Duodenal mucosa (tissue), 2 donors: ENCODE results near the gene RNASE12.
"Not testable (repeated sequence)": the region's sequence is repeated elsewhere in the genome, so short reads cannot be mapped to it uniquely, and the experiment has no call there.

Experiments
- H3K27ac ChIP-seq: one replicate; pipeline ENCODE4 v1.7.0; 2013; ENCODE audit warnings: low read depth, low read length
- H3K27me3 ChIP-seq, 2 donors: one replicate each; pipeline ENCODE4 v1.7.0; 2013; ENCODE audit warnings: low read length in 2 of 2, control low read depth in 1 of 2; ENCODE audit not compliant: insufficient read depth in 2 of 2, control insufficient read depth in 1 of 2
- H3K36me3 ChIP-seq, 2 donors: one replicate each; pipeline ENCODE4 v1.7.0; 2013; ENCODE audit warnings: low read length in 2 of 2, control low read depth in 1 of 2; ENCODE audit not compliant: insufficient read depth in 2 of 2, control insufficient read depth in 1 of 2
- H3K4me1 ChIP-seq, 2 donors: one replicate each; pipeline ENCODE4 v1.7.0; 2013; ENCODE audit warnings: low read length in 2 of 2, control low read depth in 1 of 2; ENCODE audit not compliant: insufficient read depth in 2 of 2, control insufficient read depth in 1 of 2
- H3K4me3 ChIP-seq, 2 donors: one replicate each; pipeline ENCODE4 v1.7.0; 2013; ENCODE audit warnings: low read length in 2 of 2, low read depth in 1 of 2
- H3K9ac ChIP-seq, 2 donors: one replicate each; pipeline ENCODE4 v1.7.0; 2013; ENCODE audit warnings: low read length in 2 of 2, low read depth in 1 of 2
- H3K9me3 ChIP-seq, 2 donors: one replicate each; pipeline ENCODE4 v1.7.0; 2013; ENCODE audit warnings: low read length in 2 of 2, control low read depth in 1 of 2; ENCODE audit not compliant: control insufficient read depth in 1 of 2

RNASE12 gene

GRCh38 chr14:20606190-20606901 is 15.2 kb upstream of the RNASE12 start:
- Histone ChIP-seq H3K27ac (no peak overlapping the region), H3K9ac (no peak overlapping the region), H3K9me3 (no peaks in the 10 kb centered on the region), H3K36me3 (no peaks in the 10 kb centered on the region), H3K27me3 (no peaks in the 10 kb centered on the region), H3K4me1 (peaks cover 16 to 19% of the 10 kb centered on the region in 2 donors), H3K4me3 (no peak overlapping the region)

DNA sequence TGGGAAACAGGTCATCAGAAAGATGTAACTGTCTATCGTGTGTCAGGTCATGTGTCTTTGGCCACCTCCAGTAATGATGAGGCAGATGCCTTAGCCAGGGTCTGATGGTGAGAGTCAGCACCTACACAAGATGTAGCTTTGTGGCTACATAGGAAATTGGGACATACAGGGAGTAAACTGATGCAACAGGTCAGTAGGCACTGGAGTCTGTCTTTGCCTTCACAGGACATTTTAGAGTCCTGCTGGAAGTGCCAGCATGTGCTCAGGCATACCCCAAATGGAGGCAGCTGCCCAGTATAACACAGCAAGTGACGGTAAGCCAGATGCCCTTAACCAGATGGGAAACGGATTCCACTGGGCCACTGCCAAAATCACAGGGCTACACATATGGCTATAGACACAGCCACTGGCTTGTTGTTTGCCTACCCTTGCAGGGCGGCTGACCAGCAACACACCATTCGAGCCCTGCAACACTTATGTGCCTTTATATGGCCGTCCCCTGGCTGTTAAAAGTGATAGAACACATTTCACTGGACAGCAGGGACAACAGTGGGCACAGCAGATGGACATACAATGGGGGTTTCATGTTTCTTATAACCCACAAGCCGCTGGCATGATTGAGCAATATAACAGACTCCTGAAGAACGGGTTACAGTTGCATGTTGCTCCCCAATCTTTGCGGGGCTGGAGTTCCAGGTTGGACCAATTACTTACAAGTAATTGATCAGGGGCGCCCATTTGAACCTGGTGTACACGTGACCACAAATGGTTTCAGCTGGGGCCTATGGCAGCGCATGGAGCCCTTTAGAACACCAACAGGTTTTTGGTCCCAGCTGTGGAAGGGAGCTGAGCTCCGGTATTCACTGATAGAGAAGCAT is 12.9 kb upstream of the RNASE12 start:
- Histone ChIP-seq H3K9me3 (no peaks in the 10 kb centered on the region), H3K4me3 (no peak overlapping the region), H3K36me3 (no peaks in the 10 kb centered on the region), H3K27ac (no peak overlapping the region), H3K27me3 (no peaks in the 10 kb centered on the region), H3K9ac (no peak overlapping the region), H3K4me1 (peaks cover 5 to 6% of the 10 kb centered on the region in 2 donors)

DNA sequence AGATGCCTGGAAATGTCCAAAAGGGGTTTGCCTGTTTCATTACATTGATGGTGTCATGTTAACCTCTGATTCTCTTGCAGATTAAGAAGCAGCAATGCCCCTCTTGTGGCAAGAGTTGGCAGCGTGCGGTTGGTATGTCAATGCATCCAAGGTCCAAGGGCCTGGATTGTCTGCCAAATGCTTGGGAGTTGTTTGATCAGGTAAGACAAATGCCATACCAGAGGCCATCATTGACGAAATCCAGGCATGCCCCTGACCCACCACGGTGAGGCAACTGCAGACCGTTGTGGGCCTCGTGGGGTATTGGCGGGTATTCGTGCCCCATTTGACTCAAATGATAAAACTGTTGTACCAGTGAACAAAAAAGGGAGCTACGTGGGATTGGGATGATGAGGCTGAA is 11.4 kb upstream of the RNASE12 start:
- H3K4me1 ChIP-seq, result peaks cover 5 to 6% of the 10 kb centered on the region in 2 donors

DNA sequence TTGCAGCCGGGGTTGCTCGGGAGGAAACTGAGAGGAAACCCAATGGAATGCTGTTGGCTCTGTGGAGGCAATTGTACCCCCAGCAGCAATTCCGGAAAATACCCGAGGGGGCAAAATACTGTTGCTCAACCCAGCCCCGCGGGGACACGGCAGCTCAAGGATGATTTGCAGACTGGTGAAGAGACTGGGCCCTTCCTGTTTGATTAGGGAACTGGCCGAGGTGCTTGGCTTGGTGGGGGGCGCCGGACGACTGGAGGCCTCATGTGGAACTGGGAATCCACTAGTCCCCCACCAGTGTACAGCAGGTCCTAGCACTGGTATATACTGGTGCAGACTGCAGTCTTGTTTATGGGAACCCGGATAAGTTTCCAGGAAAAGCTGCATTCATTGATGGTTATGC is 10.3 kb upstream of the RNASE12 start:
- Histone ChIP-seq H3K4me1 (peaks cover 3 to 4% of the 10 kb centered on the region in 2 donors), H3K4me3 (no peak overlapping the region), H3K9me3 (no peaks in the 10 kb centered on the region), H3K27ac (no peak overlapping the region), H3K9ac (no peak overlapping the region), H3K36me3 (no peaks in the 10 kb centered on the region), H3K27me3 (no peaks in the 10 kb centered on the region)

More for the DNA sequence above, 11.4 kb upstream of the RNASE12 start:
- Histone ChIP-seq H3K27ac (no peak overlapping the region), H3K9ac (no peak overlapping the region), H3K9me3 (no peaks in the 10 kb centered on the region), H3K36me3 (no peaks in the 10 kb centered on the region), H3K27me3 (no peaks in the 10 kb centered on the region), H3K4me3 (no peak overlapping the region)

GRCh38 chr14:20597108-20597507 is 5.9 kb upstream of the RNASE12 start:
- H3K4me1 ChIP-seq, result no peaks in the 10 kb centered on the region
- H3K36me3 ChIP-seq, result no peaks in the 10 kb centered on the region
- H3K27me3 ChIP-seq, result no peaks in the 10 kb centered on the region
- H3K9me3 ChIP-seq, result no peaks in the 10 kb centered on the region
- no peak overlapping the region for H3K27ac ChIP-seq
- H3K4me3 ChIP-seq, result no peak overlapping the region
- no peak overlapping the region for H3K9ac ChIP-seq

- not testable (repeated sequence) for H3K9ac ChIP-seq, H3K27me3 ChIP-seq, H3K9me3 ChIP-seq, H3K4me1 ChIP-seq, H3K4me3 ChIP-seq, H3K27ac ChIP-seq, H3K36me3 ChIP-seq
Measured at GRCh38 chr14:20595726-20596125, 4.5 kb upstream of the RNASE12 start.

DNA sequence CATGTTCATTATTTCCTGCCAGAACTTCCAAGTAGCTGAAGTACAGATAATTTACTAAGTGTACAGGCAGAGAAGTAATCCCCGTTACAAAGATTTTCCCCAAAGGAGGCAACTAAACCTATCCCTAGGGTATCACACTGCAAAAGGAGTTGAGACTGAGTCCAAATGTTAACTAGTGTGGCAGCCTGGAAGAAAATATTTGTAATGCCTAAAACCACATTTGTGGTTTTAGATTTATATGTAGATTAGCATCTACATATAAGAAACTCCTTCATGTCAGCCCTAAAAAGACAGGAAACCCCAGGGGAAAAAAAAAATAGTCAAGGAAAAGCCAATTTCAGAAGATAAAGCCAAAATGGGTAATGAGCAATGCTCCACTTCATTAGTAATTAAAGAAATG is 1.4 kb upstream of the RNASE12 start:
- H3K27ac ChIP-seq, result no peak overlapping the region
- H3K9ac ChIP-seq, result no peak overlapping the region
- H3K36me3 ChIP-seq, result no peaks in the 10 kb centered on the region
- no peaks in the 10 kb centered on the region for H3K27me3 ChIP-seq
- H3K4me1 ChIP-seq, result no peaks in the 10 kb centered on the region
- no peak overlapping the region for H3K4me3 ChIP-seq
- no peaks in the 10 kb centered on the region for H3K9me3 ChIP-seq

DNA sequence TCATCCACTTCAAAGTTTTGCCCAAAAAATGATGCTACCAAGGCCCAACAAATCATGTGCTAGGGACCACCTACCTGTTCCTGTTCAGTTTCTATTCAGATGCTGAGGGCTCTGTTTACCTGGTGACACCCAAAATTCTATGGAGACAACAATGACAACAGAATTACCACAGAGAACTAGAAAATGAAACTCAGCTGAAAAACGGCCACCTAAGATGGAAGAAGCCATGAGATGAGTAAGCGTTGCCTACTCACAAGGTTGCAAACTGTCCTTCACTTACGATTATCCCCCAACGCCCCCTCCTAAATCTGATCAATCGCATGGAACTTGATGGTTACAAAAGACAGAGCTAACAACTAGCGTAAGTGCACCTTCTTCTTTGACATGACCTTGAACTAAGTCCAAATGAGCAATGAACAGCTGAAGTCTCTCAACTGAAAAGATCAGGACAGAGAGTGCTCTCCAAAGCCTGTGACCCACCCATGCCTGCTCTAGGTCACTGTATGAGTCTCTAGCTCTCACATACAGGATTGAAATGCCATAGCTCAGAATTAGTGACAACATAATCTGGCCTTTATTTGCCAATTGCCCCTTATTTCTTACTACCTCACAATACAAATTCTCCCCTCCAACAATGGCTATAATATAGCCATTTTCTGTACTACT is 3.6 kb downstream of the RNASE12 start, which contains the start of gene RNASE11:
Gene RNASE11, minus strand, starts transcription at position 513 of the 666 bp plus-strand sequence.
- no peaks in the 10 kb centered on the region for H3K4me1 ChIP-seq
- no peak within 1 kb of the TSS for H3K9ac ChIP-seq
- no peak within 1 kb of the TSS for H3K4me3 ChIP-seq
- H3K9me3 ChIP-seq, result no peaks in the 10 kb centered on the region
- no peaks in the 10 kb centered on the region for H3K36me3 ChIP-seq
- H3K27ac ChIP-seq, result no peak within 1 kb of the TSS
- H3K27me3 ChIP-seq, result peaks cover 0 to 4% of the 10 kb centered on the region in 2 donors

DNA sequence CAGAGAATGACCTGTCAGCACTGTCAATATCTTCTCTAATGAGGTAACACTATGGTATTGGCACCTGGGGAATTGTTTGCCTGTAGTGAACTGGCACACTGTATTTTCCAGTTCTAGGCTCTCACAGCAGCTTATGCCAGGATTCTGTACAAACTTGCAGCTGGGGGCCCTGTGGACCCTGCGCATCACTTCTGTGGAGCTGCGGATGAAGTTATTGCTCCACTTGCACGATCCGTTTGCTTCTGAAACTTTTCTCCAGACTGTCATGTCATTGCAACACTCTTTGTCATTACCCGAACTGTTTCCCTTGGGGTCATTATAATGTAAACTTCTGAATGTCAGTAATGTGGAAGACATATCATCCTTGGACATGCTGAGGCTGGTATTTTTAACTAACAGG is 7.3 kb downstream of the RNASE12 start:
- Histone ChIP-seq H3K4me3 (no peak overlapping the region), H3K27me3 (peaks cover 0 to 4% of the 10 kb centered on the region in 2 donors), H3K27ac (no peak overlapping the region), H3K36me3 (no peaks in the 10 kb centered on the region), H3K4me1 (no peaks in the 10 kb centered on the region), H3K9me3 (no peaks in the 10 kb centered on the region), H3K9ac (no peak overlapping the region)

DNA sequence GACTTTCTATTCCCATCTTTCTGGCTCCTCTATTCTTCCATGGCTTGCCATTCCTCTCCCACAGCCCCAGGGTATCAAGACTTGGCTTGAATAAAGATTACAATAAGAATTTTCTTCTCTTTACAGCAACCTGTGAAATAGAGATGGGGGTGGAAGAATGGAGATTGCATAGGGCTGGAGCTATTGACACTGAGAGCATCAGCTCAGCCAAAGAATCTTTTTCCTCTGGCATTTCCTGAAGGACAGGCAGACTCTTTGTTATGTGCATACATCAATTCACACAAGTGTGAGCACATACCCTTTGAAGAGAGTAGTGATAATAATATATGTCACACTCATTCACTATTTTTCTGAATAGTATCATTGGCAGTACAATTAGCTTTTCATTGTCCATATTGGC is 8.0 kb downstream of the RNASE12 start:
- Histone ChIP-seq H3K4me3 (no peak overlapping the region), H3K9me3 (no peaks in the 10 kb centered on the region), H3K27ac (no peak overlapping the region), H3K27me3 (peaks cover 0 to 4% of the 10 kb centered on the region in 2 donors), H3K36me3 (no peaks in the 10 kb centered on the region), H3K4me1 (no peaks in the 10 kb centered on the region), H3K9ac (no peak overlapping the region)
